ENCODE data around the gene NR3C2. TPM values are rescaled to one million over a fixed set of nuclear protein-coding genes. Genes with fewer than 3 reads are reported as not detected.

The NR3C2 gene
- total and polyA plus RNA-seq, 10 of the 15 experiments (the other 5 are each of a cell fraction or from before 2014, with no cell fraction given) = 0.05 to 0.11 (median 0.08) TPM; not detected in 4

GRCh38 chr4:148109216-148109615, 333.0 kb downstream of the NR3C2 start:
- no peak for FAIRE-seq

More at GRCh38 chr4:148109216-148109615, 333.0 kb downstream of the NR3C2 start:
- ChIA-PET SMC1A (ENCODE audit: uncharacterized antibody, unreplicated experiment) (no interaction called here), CTCF (interaction anchor here (1.1 kb wide), 1 partner anchor 184 kb away, joined by 3 read pairs; no protein-coding TSS in a partner anchor), POLR2A (no interaction called here), RAD21 (ENCODE audit: unreplicated experiment) (no interaction called here)
- Histone ChIP-seq H3K4me3 (no peak overlapping the region), H3K27ac (ENCODE audit: control insufficient read depth, insufficient read depth) (no peak overlapping the region), H4K20me1 (ENCODE audit: control insufficient read depth, insufficient read depth) (no peaks in the 10 kb centered on the region), H3K36me3 (ENCODE audit: control insufficient read depth in 2 of 2, insufficient read depth in 2 of 2, low read length in 1 of 2) (no peaks in the 10 kb centered on the region), H3K4me2 (ENCODE audit: control insufficient read depth, insufficient read depth) (no peak overlapping the region), H3K9ac (ENCODE audit: control insufficient read depth, insufficient read depth, low read length) (no peak overlapping the region), H3K79me2 (ENCODE audit: control insufficient read depth, insufficient read depth, low read length) (no peaks in the 10 kb centered on the region), H3K9me3 (replicated peaks; ENCODE audit: control insufficient read depth, insufficient read depth, low read length) (no peaks in the 10 kb centered on the region), H2AFZ (ENCODE audit: control insufficient read depth, low read depth, low read length) (no peak overlapping the region), H3K27me3 (replicated peaks in 1 of 2; ENCODE audit: control insufficient read depth in 2 of 2, insufficient read depth in 2 of 2, low read length in 1 of 2) (no peaks in the 10 kb centered on the region; a peak in 1 of 4 replicates), H3K4me1 (ENCODE audit: control insufficient read depth, insufficient read depth, low read length) (no peaks in the 10 kb centered on the region)
- no TSS peak for BruUV-seq (replicated peaks)
- intact Hi-C loops (cut with micrococcal nuclease; ENCODE audit: unreplicated experiment) (no loop called here), in situ Hi-C loops (cut with MboI) (no loop called here)
- 20% methylated on average over 3 of the region's 3 CpGs for WGBS (ENCODE audit: insufficient coverage, insufficient replicate concordance, low lambda C conversion rate, missing lambda C conversion rate)
- TF ChIP-seq RFX5 (IDR thresholded peaks at IDR 0.05; ENCODE audit: low read depth, low read length) = no peak
- no peak for TF ChIP-seq RAD21 (IDR thresholded peaks at IDR 0.05; ENCODE audit: insufficient read depth, low read depth, low read length)
- no peak for TF ChIP-seq BHLHE40 (IDR thresholded peaks at IDR 0.05; ENCODE audit: borderline replicate concordance in 1 of 2, low read depth in 2 of 2, low read length in 1 of 2)
- no peak for TF ChIP-seq CTCF (IDR thresholded peaks at IDR 0.05 in 2 of 3, conservative IDR thresholded peaks at IDR 0.05 in 1 of 3; ENCODE audit: control insufficient read depth in 2 of 3, extremely low read depth in 1 of 3, insufficient read depth in 1 of 3, low read depth in 3 of 3, low read length in 3 of 3)
- TF ChIP-seq PML (IDR thresholded peaks at IDR 0.05; ENCODE audit: low read length) = no peak
- no peak for DNase-seq (ENCODE audit: low read depth, low spot score)
- no peak for ATAC-seq
